ENCODE data around the gene CLEC20A.
"Not testable (repeated sequence)": the region's sequence is repeated elsewhere in the genome, so short reads cannot be mapped to it uniquely, and the experiment has no call there.

CLEC20A gene

DNA sequence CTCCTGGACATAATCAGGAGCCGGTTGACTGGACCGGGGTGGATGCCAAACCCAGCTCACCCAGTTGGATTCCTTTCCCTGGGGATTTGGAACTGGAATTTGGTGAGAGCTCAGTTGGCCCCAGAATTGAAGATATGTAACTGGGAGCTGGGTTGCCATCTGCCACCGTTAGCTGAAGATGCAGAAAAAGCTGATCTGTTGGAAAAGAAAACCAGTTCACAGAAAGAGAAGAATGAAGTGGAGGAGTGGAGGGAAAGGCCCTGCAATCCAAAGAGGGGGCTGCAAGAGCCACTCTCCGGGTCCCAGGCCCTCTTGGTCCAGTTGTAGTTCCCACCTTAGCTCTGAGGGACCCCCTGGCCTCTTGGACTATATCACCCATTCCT is 32.2 kb upstream of the CLEC20A start:
- DNase-seq: no peak

DNA sequence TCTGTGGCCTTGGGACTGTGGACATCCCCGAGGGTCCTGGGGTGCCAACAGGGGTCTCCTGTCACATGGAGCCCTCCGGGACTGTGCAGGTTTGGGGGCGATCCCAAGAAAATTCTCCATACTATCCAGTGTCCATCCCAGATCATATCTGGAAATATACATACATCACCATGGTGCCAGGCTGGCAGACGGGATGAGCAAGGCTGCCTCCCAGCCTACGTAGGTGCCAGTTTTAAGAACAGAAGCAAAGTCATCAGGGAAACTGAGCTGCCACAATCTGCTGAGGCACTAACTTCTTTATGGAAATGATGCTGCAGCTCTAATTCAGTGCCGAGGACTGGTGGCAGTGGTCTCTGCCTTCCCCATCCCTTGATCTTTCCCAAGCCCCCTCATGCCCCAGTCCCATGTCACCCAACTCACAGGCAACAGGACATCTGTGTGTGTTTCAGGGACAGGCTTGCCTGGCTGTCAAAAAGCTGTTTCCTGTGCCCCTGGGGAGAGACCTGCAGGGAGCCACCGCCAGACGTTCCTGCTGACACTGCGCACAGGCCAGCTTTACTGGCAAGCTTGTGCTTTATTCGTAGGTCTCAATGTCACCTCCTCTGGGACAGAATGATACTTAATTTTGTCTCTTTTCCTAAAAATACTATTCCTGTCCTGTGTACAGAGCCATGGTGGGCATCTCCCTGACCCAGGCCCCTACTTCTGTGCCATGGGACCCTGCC is 31.6 kb upstream of the CLEC20A start:
- DNase-seq: no peak

DNA sequence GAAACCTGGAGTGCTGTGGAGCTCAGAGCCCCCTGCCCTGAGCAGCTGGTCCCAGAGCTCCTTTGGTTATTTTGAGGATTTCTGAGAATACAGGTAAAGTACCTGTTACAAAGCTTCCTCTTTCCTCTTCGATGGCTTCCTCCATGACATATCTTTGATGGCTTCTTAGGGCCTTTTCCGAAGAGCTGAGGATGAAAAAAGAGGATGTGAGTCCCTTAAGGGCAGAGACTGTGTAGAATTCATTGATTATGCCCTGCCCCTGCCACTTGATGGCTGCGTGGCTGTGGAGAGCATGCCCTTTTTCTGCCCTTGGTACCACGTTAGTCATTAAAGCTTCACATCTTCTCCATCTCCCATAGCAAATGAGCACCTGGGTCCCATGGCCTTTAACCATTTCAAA is 30.4 kb upstream of the CLEC20A start:
- DNase-seq: no peak

DNA sequence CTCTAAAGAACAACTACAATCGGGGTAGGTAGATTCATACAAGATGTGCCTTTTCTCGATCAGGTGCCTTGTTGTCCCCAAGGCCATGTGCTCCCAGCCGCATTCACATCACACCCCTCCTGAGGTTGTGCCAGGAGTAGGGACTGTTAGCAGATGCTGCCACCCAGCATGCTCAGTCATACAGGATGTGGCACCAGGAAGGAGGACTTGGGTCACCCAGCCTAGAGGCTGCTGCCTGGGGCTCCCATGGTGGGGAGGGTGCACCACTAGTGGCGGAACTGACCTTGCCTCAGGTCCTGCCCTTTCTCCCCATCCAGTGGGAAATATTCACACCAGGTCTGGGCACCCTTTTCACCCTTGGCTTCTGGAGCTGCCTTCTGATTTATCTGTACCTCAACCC is 24.5 kb upstream of the CLEC20A start:
- no peak for DNase-seq

DNA sequence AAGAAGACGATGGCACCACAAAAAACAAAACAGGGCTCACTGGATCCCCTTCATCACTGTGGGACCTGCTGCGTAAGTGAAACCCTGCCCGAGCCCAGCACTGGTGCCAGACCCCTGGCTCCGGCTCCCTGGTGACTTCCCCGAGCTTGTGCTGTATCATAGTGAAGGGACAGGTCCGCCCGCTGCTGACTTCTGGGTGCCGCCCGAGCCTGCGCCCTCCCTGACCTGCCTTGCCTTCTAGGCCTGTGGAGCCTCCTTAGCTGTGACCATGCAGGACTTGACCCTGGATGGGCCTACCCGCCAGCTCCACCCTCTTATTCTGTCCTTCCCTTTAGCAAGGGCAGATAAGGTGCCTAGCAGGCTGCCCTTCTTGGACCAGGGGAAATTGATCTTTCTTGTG is 24.0 kb upstream of the CLEC20A start:
- no peak for DNase-seq

DNA sequence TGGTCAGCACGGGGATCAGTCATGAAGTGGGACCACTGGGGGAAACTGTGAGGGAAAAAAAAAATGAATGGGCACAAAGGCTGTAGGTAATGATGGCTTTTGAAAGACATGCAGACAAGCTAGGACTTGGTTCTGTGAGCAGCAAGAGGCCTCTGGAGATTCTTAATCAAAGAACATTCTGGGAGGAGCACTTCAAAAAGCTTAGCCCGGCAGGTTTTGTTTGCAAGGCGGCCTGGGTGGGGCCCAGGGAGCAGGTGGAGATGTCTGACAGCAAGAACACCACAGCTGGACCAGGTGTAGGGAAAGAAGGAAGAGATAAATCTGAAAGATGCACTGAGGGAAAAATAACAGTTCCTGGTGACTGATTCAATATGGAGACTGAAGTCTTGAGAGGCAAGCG is 22.1 kb upstream of the CLEC20A start:
- no peak for DNase-seq

DNA sequence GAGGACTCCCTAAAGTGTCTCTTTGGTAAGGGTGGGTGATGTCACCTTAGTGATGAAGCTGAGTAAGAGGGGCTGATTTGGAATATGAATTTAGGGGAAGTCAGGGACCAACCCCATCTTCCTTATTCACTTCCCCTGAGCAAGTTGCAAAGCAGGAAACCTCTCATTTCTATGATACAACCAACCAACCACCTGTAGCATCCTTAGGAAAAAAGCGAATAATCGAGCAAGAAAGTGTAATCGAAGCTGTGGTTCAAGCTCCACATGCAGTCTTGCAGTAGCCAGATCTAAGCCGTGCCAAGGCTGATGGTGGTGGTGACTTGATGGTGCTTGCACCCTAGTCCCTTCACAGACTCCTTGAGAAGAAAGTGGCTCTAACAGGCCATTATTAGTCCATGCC is 19.3 kb upstream of the CLEC20A start:
- DNase-seq: no peak

DNA sequence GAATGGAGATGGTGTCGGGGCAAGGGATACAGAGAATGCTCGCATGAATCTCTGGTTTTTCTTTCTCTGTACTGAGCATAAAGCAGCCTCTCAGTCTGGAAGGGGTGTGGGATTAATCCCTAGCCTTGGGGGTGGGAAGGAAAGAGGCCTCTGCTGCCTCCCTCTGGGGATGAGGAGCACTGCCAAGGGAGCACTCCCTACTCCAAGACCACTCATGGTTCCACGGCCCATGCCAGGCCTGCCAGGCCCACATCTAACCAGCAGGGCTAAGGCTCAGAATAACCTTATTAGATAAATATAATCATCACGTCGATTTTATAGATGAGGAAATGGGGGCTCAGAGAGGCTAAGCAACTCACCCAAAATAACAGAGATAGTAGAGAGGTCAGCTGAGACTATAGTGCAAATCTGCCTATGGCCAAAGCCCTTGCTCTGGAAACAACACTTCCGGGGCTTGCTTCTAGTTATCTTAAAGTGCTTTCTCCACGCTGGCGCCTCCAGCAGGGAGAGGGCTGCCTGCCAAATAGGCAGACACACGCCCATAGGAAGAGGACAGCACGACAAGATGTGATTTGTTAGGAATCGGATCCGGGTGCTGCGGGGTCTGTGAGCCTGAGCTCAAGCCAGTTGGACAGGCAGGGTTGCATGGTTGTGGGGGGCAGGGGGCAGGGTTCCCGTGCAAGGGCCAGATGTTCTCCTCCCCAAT is 16.7 kb upstream of the CLEC20A start:
- DNase-seq: no peak

DNA sequence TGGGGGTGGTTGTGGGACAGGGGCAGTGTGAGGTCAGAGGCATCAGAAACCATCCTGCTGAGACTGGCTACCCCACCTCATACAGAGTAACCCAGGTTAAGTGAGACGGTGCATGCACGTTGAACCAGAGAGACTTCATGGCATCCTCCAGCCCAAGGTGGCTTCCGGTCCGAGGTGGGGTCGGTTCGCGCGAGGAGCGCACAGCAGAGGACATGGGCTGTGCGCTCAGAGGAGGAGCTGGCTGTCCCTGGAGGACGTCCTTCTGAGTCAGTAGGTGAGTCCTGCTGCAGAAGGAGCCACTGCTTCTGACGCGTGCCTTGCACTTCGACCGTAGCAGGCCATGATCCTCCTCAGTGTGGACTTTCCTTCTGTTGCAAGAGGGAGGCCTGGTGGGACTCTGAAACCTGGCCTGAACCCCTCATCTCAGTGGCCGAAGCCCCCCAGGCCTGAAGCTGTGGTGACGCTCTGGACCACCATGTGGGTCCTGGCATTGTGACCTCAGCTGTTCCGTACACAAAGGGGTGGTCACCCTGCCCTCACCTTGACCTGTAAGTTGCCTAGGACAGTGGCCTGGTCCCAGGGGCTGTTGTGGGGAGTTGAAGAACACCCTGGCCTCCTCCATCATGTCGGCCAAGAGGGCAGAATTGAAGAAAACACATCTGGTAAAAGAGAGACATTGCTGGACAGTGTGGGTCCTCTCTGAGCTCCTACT is 16.0 kb upstream of the CLEC20A start, which contains the start of gene TEX35:
TEX35 (plus strand) TSS at position 544 of the 712 bp plus-strand sequence; CDS start at position 624, 80 bp downstream.
- DNase-seq: no peak

DNA sequence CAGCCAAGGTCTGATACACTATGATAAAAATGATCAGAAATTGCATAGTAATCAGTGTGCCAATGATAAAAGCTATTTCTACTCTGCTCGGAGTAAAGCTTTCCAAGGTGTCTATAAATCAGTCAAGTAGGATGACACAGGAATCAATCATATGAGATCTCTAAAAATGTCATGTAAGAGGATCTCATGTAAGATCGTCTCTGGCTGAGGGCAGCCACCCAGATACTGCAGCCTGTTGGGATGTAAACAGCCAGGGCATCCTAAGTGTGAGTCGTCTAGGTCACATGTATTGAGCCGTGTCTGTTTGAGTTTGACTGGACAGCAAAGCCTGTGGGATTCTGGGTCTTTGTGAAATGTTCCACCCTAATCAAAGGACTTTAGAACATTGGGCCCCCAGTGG is 13.4 kb upstream of the CLEC20A start:
- DNase-seq: no peak

DNA sequence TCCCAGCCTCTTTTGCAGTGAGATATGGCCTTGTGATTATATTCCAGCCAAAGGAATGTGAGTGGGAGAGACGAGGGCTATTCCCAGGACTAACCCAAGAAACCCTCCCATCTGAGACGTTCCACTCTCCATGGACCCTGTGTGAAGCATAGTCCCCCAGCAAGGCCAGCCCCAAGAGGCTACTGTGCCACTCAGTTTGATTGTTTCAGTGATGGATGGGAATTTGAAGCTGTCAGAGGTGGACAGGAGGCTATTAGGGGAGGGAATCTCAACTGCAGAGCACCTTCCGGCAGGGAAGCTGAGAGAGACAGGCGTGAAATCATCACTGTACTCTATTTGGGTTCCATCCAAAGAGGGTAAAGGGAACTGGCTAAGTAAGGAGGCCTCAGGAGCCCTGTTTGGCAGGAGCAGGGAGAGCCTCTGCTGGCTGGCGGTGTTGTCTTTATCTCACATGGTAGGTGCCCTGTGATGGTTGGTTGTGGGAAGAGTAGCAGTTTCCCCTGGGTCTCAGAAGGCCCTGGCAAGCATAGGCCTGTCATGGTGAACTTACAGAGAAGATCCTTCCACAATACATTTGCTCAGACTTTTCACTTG is 12.7 kb upstream of the CLEC20A start:
- DNase-seq: no peak

DNA sequence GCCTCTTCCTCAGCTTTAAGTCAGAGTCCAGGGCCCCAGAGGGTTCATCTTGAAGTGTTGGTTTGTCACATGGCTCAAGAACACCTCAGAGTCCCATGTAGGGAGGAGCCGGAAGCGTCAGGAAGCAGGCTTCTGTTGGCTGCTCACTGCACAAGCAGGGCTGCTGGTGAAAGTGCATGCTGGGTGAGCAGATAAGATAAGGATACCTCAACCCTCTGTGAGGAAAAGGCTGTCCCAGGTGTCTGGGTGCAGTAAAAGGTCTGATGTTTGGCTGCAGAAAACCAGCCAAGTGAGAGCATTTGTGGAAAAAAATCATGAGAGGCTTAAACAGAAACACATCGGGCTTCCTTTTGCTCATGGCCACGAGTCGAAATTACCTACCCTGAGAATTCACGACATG is 9.9 kb upstream of the CLEC20A start:
- DNase-seq: no peak

DNA sequence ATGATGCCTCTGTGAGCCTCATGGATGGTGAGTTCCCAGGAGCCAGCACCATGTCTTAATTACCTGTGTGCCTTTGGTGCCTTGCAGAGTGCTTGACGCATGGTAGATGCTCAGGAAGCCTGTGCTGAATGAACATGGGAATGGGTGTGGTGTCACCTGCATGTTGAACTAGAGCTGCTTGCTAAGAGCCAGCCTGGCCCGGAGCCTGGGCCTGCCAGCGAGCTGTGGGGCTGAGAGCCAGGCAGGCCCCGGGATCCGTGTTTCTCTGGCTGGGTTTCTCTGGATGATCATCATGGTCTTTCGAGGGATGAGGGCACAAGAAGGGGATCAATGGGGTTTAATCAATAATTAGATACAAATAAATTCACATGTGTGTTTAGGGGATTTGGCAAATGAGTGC is 9.4 kb upstream of the CLEC20A start:
- no peak for DNase-seq

DNA sequence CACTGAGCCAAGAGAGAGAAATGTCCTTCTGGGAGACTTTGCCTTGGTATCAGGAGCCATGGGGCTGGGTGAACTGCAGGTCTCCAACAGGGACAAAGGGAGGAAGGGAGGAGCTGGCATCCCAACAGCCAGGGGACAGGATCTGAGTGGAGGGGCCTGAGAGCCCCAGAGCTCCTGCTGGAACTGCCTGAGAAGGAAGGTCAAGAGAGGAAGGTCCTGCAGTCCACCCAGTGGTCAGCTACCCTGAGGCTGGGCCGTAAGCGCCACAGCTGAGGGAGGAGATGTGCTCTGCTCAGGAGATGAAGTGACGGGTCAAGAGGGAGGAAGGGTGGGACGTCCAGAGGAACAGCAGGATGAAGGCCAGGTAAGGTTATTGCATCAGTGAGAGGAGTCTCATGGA is 7.5 kb upstream of the CLEC20A start:
- DNase-seq: no peak

DNA sequence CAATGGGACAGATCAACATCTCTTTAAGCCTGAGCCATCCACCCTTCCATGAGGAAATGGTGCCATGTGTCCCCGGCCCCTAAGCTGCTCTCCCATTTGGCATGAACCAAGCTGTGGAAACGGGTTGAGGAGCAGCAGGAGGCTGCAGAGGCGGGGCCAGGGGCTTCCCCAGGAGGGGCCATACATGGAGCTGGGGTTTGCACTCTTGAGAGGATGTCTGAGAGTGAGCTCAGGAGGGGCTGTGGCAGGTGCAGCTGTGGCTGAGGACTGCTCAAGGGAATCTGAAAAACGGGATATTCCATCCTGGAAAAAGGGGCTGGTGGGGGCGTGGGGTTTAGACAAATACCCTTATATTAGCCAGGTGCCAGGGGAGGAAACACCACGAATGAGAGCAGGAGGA is 7.1 kb upstream of the CLEC20A start:
- no peak for DNase-seq

DNA sequence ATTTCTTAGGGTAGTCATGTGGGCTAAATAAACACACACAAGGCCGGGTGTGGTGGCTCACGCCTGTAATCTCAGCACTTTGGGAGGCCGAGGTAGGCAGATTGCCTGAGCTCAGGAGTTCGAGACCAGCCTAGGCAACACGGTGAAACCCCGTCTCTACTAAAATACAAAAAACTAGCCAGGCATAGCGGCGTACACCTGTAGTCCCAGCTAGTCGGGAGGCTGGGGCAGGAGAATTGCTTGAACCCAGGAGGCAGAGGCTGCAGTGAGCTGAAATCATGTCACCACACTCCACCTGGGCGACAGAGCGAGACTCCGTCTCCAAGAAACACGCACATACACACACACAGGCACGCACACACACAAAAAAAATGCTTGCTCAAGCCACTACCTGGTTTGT is 6.6 kb upstream of the CLEC20A start:
- DNase-seq: not testable (repeated sequence)

DNA sequence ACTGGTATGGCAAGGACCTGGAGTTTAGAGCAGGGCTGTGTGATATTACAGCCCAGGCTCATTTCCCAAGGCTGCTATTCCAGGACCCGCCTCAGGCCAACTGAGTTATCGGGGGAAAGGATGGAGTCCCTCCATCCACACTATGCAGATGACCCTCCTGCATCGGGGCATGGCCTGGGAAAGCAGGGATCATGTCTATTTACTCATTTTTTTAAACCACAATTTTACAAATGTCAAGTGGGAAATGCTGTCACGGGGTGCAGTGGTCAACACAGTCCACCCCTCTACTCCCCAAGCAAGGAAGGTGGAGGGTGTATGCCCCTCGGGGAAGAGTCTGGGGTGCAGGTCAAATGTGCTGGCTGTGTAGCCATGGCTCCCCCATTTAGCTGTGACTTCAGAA is 6.1 kb upstream of the CLEC20A start:
- no peak for DNase-seq

DNA sequence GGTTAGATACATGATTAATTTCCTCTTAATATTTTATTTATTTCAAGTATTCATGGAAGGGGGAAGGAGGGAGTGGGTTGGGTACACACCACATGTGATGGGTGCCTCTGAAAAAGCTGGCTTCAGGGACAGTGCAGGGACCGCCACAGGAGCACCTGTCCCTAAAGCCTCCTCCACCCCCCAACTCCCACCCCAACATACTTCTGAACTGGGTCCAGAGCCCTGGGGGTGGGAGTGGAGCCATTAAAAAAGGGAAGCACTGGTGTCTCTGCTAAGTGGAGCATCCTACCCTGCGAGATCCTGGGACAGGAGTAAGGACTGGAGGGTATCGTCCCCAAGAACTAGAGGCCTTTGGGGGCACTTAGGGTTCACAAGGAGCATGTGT is 5.6 kb upstream of the CLEC20A start:
- DNase-seq: no peak

DNA sequence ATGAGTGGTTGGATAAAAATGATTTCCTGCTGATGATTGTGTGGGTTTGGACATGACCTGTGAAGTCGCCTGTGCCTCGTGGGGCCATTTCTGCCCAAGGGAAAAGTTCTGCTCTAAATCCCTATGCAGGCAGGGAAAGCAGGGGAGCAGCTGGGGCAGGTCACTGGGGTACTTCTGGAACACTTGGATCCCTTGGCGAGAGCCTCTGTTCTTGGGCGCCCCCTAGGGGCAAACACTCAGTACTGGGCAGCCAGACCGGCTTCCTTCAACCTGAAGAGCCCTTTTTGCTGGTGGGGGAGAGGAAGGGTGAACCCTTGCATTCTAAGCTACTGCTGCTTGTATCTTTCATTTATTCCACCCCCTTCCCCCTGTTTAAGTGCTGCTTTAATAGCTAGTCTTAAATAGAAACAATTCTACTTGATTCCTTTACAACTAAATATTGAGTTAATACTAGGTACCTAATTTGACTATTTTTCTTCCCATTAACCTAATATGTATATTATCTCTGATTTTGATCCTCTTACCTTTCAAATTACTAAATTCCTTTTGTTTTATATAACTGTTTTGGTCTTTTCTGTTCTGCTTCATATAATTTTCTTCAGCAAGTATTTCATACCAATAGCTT is 5.1 kb upstream of the CLEC20A start:
- DNase-seq: peak in 1 of 2 experiments; percentile 6

DNA sequence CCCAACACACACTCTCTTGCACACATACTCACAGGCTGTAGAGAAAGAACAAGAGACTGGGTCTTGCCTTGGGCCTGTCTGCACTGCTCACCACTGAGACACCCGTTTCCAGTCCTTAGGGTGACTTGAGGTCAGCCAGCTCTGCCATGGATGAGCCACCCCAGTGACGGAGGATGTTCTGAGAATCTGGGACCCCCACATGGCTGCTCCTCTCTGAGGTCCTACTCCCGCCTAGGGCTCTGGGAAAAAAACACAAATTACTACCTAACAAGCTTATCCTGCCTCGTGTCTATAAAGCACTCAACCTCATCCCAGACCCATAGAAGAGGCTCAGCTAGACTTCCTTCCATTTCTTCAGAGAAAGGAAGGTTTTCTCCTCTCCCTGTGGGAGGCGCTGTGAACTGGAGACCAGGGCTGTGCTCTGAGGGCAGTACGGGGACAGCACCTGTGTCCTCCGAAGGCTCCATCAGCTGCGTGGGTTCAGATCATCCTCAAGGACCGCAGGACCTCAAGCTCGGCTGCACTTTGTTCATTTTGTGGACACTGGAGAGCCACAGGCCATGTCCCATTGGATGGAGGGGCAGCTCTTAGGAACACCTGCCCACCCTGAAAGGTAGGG is 4.3 kb upstream of the CLEC20A start:
- DNase-seq: no peak

DNA sequence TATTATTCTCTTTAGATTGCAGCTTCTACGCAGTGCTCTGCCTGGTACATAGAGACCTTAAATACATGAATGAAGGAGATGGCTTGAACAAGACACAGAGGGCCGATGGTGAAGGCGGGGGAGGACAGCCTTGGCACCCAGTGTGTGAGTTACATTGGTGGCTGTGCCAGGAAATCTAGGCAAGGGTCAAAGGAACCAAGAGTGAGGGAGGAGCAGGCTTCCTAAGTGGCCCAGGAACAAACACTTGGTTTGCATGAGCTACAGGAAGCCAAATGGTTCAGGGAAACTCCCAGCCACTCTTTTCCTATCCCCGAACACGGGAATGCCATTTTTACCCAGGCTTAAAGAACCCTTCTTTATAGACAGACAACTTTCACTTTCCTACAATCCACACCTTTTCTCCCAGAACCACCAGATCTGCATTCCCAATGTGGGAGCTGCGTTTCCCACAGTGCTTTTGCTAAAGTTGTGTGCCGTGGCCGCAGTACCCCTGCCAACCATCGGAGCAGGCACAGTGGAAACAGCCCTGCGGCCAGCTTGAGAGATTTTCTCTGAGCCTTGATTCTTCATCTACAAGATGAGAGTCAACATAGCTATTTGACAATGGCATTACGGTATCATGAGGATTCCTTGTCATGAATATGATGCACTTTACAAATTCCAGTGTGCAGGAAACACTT is 3.5 kb upstream of the CLEC20A start:
- no peak for DNase-seq
